Loucy (cell line): Measurements from ENCODE around the gene AACS.
"Not testable (repeated sequence)": the region's sequence is repeated elsewhere in the genome, so short reads cannot be mapped to it uniquely, and the experiment has no call there.

ENCODE experiments used
- H2AFZ ChIP-seq: fragments of 200-600 bp; sonication (generic); 2 replicates; pipeline ENCODE4 v1.6.0; 2016; ENCODE audit warnings: antibody characterized with exemption, mild to moderate bottlenecking, low read length, moderate library complexity
- H3F3A ChIP-seq: fragments of 200-600 bp; 2 replicates; pipeline ENCODE4 v1.6.0; 2016; ENCODE audit warnings: antibody characterized with exemption, low read depth, mild to moderate bottlenecking
- H3K27me3 ChIP-seq: fragments of 200-600 bp; sonication (generic); 2 replicates; pipeline ENCODE4 v1.6.1; 2014; ENCODE audit warnings: low read length, mild to moderate bottlenecking; ENCODE audit not compliant: insufficient read depth, poor library complexity, severe bottlenecking
- H3K36me3 ChIP-seq: fragments of 200-600 bp; sonication (generic); 2 replicates; pipeline ENCODE4 v1.6.1; 2016; ENCODE audit warnings: low read length; ENCODE audit not compliant: insufficient read depth
- H3K4me1 ChIP-seq: fragments of 200-600 bp; sonication (generic); 2 replicates; pipeline ENCODE4 v1.5.1; 2014; ENCODE audit warnings: low read length, mild to moderate bottlenecking; ENCODE audit not compliant: insufficient read depth, poor library complexity, severe bottlenecking
- H3K4me2 ChIP-seq: fragments of 200-600 bp; sonication (generic); 2 replicates; pipeline ENCODE4 v1.6.0; 2014; ENCODE audit warnings: antibody characterized with exemption, low read length, low read depth, mild to moderate bottlenecking; ENCODE audit not compliant: poor library complexity, severe bottlenecking
- H3K4me3 ChIP-seq: fragments of 200-600 bp; sonication (generic); 2 replicates; pipeline ENCODE4 v1.5.1; 2014; ENCODE audit warnings: low read length, mild to moderate bottlenecking, mixed read lengths; ENCODE audit not compliant: poor library complexity, severe bottlenecking
- H3K79me2 ChIP-seq: fragments of 200-600 bp; sonication (generic); 2 replicates; pipeline ENCODE4 v1.6.1; 2014; ENCODE audit warnings: low read length; ENCODE audit not compliant: insufficient read depth
- H3K9ac ChIP-seq: fragments of 200-600 bp; sonication (generic); 2 replicates; pipeline ENCODE4 v1.6.0; 2014; ENCODE audit warnings: mild to moderate bottlenecking, low read depth, low read length, moderate library complexity; ENCODE audit not compliant: poor library complexity, severe bottlenecking
- H3K9me2 ChIP-seq: fragments of 200-600 bp; sonication (generic); replicated peaks from 2 replicates; pipeline ENCODE4 v1.6.1; 2016; ENCODE audit warnings: low read depth, low read length, mixed read lengths
- H3K9me3 ChIP-seq: fragments of 200-600 bp; sonication (generic); 2 replicates; pipeline ENCODE4 v1.6.1; 2014; ENCODE audit warnings: mild to moderate bottlenecking, antibody characterized with exemption, low read length, low read depth; ENCODE audit not compliant: insufficient read depth
- H4K20me1 ChIP-seq: fragments of 200-600 bp; sonication (generic); 2 replicates; pipeline ENCODE4 v1.6.0; 2014; ENCODE audit warnings: antibody characterized with exemption, low read length, mild to moderate bottlenecking; ENCODE audit not compliant: insufficient read depth, poor library complexity, severe bottlenecking
- CTCF ChIP-seq: fragments of 200-600 bp; sonication (generic); conservative IDR thresholded peaks from 2 replicates; pipeline ENCODE4 v1.5.1; 2014; ENCODE audit warnings: mild to moderate bottlenecking, antibody characterized with exemption, low read length
- EZH2phosphoT487 ChIP-seq: fragments of 200-600 bp; IDR thresholded peaks from 2 replicates; pipeline ENCODE4 v1.6.1; 2018; ENCODE audit warnings: antibody characterized with exemption, mild to moderate bottlenecking, moderate library complexity, borderline replicate concordance

The AACS gene

GRCh38 chr12:125061229-125061628 is 4.0 kb upstream of the AACS start:
- H3K9ac ChIP-seq: no peak overlapping the region
- 0 out of 2 replicates have a peak, but pooled peaks cover 4% of the 10 kb centered on the region for H3K9me3 ChIP-seq
- no peaks in the 10 kb centered on the region for H3K36me3 ChIP-seq
- peaks cover 9% of the 10 kb centered on the region for H3K79me2 ChIP-seq
- H3K27me3 ChIP-seq: no peaks in the 10 kb centered on the region
- H3F3A ChIP-seq: no peaks in the 10 kb centered on the region
- no peak overlapping the region for H3K4me2 ChIP-seq
- no peaks in the 10 kb centered on the region for H3K9me2 ChIP-seq
- no peak overlapping the region for H3K4me3 ChIP-seq
- H4K20me1 ChIP-seq: peaks cover 7% of the 10 kb centered on the region
- no peak for TF ChIP-seq EZH2phosphoT487
- no peak for TF ChIP-seq CTCF
- peaks cover 11% of the 10 kb centered on the region for H3K4me1 ChIP-seq
- no peak overlapping the region for H2AFZ ChIP-seq

- H3K27me3 ChIP-seq, H3K9ac ChIP-seq, H2AFZ ChIP-seq, H3K9me3 ChIP-seq, H3K4me3 ChIP-seq, H3K4me2 ChIP-seq, H3K36me3 ChIP-seq, H3K9me2 ChIP-seq, H3F3A ChIP-seq: not testable (repeated sequence)
- H4K20me1 ChIP-seq: peaks cover 12% of the 10 kb centered on the region
- H3K4me1 ChIP-seq: peaks cover 23% of the 10 kb centered on the region
- H3K79me2 ChIP-seq: peaks cover 30% of the 10 kb centered on the region
These were observed 1.7 kb upstream of the AACS start for GRCh38 chr12:125063522-125063921.

GRCh38 chr12:125064492-125064891 is 743 bp upstream of the AACS start:
- Histone ChIP-seq H3K4me3 (peak overlapping the region; percentile 78), H3K9me2 (no peaks in the 10 kb centered on the region), H3K9ac (peak overlapping the region; percentile 86), H3K9me3 (0 out of 2 replicates have a peak, but pooled peaks cover 4% of the 10 kb centered on the region), H3K27me3 (no peaks in the 10 kb centered on the region), H2AFZ (peak overlapping the region; percentile 81), H3K79me2 (peaks cover 30% of the 10 kb centered on the region), H3K4me1 (peaks cover 23% of the 10 kb centered on the region), H3K4me2 (peak overlapping the region; percentile 81), H3F3A (no peaks in the 10 kb centered on the region), H3K36me3 (no peaks in the 10 kb centered on the region), H4K20me1 (peaks cover 12% of the 10 kb centered on the region)
- TF ChIP-seq EZH2phosphoT487 (no peak), CTCF (no peak)

- TF ChIP-seq CTCF (no peak), EZH2phosphoT487 (no peak)
- no peaks in the 10 kb centered on the region for H3K36me3 ChIP-seq
- H4K20me1 ChIP-seq: peaks cover 12% of the 10 kb centered on the region
- peaks cover 30% of the 10 kb centered on the region for H3K79me2 ChIP-seq
- H3K4me3 ChIP-seq: peak overlapping the region; percentile 78
- peak overlapping the region; percentile 77 for H2AFZ ChIP-seq
- no peaks in the 10 kb centered on the region for H3K27me3 ChIP-seq
- peak overlapping the region; percentile 99 for H3K4me2 ChIP-seq
- no peaks in the 10 kb centered on the region for H3K9me2 ChIP-seq
- 0 out of 2 replicates have a peak, but pooled peaks cover 2% of the 10 kb centered on the region for H3K9me3 ChIP-seq
- H3K4me1 ChIP-seq: peaks cover 23% of the 10 kb centered on the region
- H3F3A ChIP-seq: no peaks in the 10 kb centered on the region
- peak overlapping the region; percentile 86 for H3K9ac ChIP-seq
These were observed 810 bp downstream of the AACS start for GRCh38 chr12:125065919-125066570.
